Body of pancreas (tissue), 4 donors: ENCODE data around the gene VAPB. TPM values are rescaled to one million over a fixed set of nuclear protein-coding genes. Genes with fewer than 3 reads are reported as not detected.

ENCODE experiments used
- ATAC-seq: fragments of 150-250 bp; one replicate; pipeline ENCODE4 v1.9.1; 2016
- DNase-seq, 4 donors: peaks; one replicate each; pipeline ENCODE4 v3.0.0-alpha.2; 2019
- H3K27ac ChIP-seq, 4 donors: fragments of 200-600 bp; sonication (generic); 1 replicate in 3 of 4; 2 replicates in 1 of 4; pipeline versions ENCODE4 v1.5.1 to v1.6.1; 2016 to 2019; ENCODE audit warnings: mild to moderate bottlenecking in 1 of 4, mixed read lengths in 1 of 4, moderate library complexity in 1 of 4
- H3K27me3 ChIP-seq, 2 donors: fragments of 200-600 bp; sonication (generic); one replicate each; pipeline ENCODE4 v1.6.0; 2016; ENCODE audit warnings: mild to moderate bottlenecking in 1 of 2
- H3K36me3 ChIP-seq, 2 donors: fragments of 200-600 bp; sonication (generic); replicated peaks in 1 of 2; 2 replicates each; pipeline ENCODE4 v1.5.1; 2016; ENCODE audit warnings: low read depth in 2 of 2; ENCODE audit not compliant: insufficient read depth in 1 of 2
- H3K4me1 ChIP-seq: fragments of 200-600 bp; sonication (generic); one replicate; pipeline ENCODE4 v1.6.0; 2016
- H3K4me3 ChIP-seq, 2 donors: fragments of 200-600 bp; sonication (generic); 1 replicate in 1 of 2; 2 replicates in 1 of 2; pipeline ENCODE4 v1.5.1; 2016 to 2019
- H3K9me3 ChIP-seq, 3 donors: fragments of 200-600 bp; sonication (generic); 1 replicate in 2 of 3; 2 replicates in 1 of 3; pipeline ENCODE4 v1.5.1; 2016
- POLR2A ChIP-seq, 3 donors: fragments of 450-650 bp; IDR thresholded peaks; one replicate each; pipeline ENCODE4 v1.6.1; 2016; ENCODE audit warnings: antibody characterized with exemption in 3 of 3, mild to moderate bottlenecking in 2 of 3
- WGBS, 2 donors: methylation state at CpG; one replicate each; pipeline ENCODE4 v1.1.5; 2017; 5-methylcytosine and 5-hydroxymethylcytosine counted together
- intact Hi-C: fragments of 100-400 bp; cut with DNase I; formaldehyde crosslinking; loops from one replicate; pipeline ENCODE4 v1.15.1; 2023
- total RNA-seq, 2 donors: library from RNA; depleted of rRNA; stranded (reverse); fragments of >200 nt; gene quantifications; one replicate each; pipeline ENCODE4 v1.1.0, GENCODE V29; 2016
- TF ChIP-seq, protein P1 (sequence below), 7 experiments: fragments of 450-650 bp in 4 of 7; fragments of 200-600 bp in 3 of 7; sonication (generic) in 3 of 7; IDR thresholded peaks; one replicate each; pipeline ENCODE4 v1.5.1; 2016 to 2019; ENCODE audit warnings: antibody characterized with exemption in 7 of 7

The VAPB gene
- total RNA-seq, 2 donors from 2014 or later, result 10.5 to 11.9 TPM

DNA sequence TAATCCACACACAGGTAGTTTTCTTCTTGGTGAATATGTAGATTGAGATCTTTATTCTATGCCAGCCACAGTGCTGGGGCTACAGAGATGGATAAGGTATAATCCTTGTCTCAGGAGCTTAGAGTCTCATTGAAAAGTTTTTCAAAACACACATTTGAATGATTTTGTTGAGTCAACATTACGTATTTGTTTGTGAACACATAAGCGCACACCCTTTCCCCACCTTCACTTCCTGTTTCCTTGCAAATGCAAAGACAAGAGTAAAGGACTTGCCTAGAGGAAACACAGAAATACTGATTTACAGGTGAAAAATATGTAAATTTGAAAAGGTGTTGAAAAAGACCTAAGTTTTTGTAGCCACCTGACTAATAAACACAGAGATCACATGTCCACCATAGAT lies 27.8 kb downstream of the VAPB start:
- TF ChIP-seq, protein P1, sequence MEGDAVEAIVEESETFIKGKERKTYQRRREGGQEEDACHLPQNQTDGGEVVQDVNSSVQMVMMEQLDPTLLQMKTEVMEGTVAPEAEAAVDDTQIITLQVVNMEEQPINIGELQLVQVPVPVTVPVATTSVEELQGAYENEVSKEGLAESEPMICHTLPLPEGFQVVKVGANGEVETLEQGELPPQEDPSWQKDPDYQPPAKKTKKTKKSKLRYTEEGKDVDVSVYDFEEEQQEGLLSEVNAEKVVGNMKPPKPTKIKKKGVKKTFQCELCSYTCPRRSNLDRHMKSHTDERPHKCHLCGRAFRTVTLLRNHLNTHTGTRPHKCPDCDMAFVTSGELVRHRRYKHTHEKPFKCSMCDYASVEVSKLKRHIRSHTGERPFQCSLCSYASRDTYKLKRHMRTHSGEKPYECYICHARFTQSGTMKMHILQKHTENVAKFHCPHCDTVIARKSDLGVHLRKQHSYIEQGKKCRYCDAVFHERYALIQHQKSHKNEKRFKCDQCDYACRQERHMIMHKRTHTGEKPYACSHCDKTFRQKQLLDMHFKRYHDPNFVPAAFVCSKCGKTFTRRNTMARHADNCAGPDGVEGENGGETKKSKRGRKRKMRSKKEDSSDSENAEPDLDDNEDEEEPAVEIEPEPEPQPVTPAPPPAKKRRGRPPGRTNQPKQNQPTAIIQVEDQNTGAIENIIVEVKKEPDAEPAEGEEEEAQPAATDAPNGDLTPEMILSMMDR (IDR thresholded peaks at IDR 0.05), result no peak
- TF ChIP-seq POLR2A (IDR thresholded peaks at IDR 0.05), result no peak
- DNase-seq (no peak), ATAC-seq (no peak)
- no peak overlapping the region for H3K27ac ChIP-seq
- H3K36me3 ChIP-seq, result peaks cover 0 to 2% of the 10 kb centered on the region in 2 donors
- no peaks in the 10 kb centered on the region for H3K27me3 ChIP-seq
- no peak overlapping the region for H3K4me3 ChIP-seq
- intact Hi-C loops, result no loop called here
- WGBS, 2 donors, result 75 to 87% methylated on average over 2 of the region's 2 CpGs
- H3K4me1 ChIP-seq, result peaks cover 3% of the 10 kb centered on the region
- H3K9me3 ChIP-seq, result no peaks in the 10 kb centered on the region

DNA sequence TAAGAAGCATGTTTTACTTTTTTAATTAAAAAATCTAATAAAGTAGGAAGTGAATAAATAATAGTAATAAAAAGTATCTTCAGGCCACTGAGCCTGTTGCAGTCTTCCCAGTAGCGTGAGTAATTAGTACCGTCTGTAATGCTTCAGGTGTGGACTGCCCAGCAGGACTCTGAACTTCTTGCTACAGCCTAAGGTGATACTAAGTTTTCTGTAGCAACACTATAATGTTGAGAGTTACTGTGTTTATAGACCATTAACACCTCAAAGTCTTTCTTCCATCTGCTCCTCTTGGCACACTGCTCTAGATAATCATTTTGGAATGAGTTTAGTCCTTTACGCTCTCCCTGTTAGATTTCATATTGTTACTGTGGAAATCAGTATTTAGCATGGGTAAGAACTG lies 28.4 kb downstream of the VAPB start:
- intact Hi-C loops, result no loop called here
- ATAC-seq, result no peak
- Histone ChIP-seq H3K9me3 (no peaks in the 10 kb centered on the region), H3K36me3 (peaks cover 0 to 2% of the 10 kb centered on the region in 2 donors), H3K27ac (no peak overlapping the region), H3K4me1 (peaks cover 3% of the 10 kb centered on the region), H3K4me3 (no peak overlapping the region), H3K27me3 (no peaks in the 10 kb centered on the region)
- TF ChIP-seq, protein P1 (IDR thresholded peaks at IDR 0.05), result no peak
- no peak for TF ChIP-seq POLR2A (IDR thresholded peaks at IDR 0.05)
- WGBS, 2 donors, result 93 to 96% methylated on average over 3 of the region's 3 CpGs
- DNase-seq, result no peak

DNA sequence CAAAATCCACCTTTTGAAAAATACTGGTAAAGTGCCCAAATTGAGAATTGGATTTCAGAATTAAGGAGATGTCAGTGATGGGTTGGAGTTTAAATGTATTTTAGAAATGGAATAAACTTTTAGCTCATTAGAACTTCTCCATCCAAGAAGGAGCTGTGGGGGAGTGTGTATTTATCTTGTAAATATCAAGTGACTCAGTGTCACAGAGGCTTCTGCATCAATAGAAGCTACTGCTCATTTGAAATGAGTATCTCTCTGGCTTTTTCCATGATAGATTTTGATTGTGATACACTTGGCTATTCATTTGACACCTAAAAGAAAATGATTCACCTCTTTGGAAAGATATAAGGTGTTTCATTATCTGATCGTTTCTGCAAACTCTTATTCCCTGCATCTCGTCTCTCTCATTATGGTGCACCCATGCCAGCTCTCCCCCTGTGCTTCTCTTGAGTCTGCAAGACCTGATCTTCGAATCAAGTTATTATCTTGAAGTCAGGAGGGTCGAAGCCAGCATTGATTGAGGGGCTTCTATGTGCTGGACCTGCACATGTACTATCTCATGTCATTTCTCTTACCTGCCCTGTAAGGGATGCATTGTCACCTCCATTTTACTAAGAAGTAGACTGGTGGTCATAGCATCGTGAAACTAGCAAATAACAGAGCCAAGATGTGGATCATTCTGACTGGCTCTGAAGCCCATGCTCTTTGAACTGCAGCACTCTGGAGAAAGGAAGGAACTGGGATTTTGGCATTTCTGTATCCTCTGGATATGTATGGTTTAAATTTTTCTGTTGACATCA lies 30.1 kb downstream of the VAPB start:
- DNase-seq, result no peak
- intact Hi-C loops, result no loop called here
- Histone ChIP-seq H3K27me3 (no peaks in the 10 kb centered on the region), H3K36me3 (peaks cover 0 to 2% of the 10 kb centered on the region in 2 donors), H3K4me3 (no peak overlapping the region), H3K4me1 (peaks cover 7% of the 10 kb centered on the region), H3K9me3 (no peaks in the 10 kb centered on the region), H3K27ac (no peak overlapping the region)
- WGBS, 2 donors, result 68 to 92% methylated on average over 5 of the region's 5 CpGs
- TF ChIP-seq, protein P1 (IDR thresholded peaks at IDR 0.05), result no peak
- no peak for TF ChIP-seq POLR2A (IDR thresholded peaks at IDR 0.05)
- ATAC-seq, result no peak

DNA sequence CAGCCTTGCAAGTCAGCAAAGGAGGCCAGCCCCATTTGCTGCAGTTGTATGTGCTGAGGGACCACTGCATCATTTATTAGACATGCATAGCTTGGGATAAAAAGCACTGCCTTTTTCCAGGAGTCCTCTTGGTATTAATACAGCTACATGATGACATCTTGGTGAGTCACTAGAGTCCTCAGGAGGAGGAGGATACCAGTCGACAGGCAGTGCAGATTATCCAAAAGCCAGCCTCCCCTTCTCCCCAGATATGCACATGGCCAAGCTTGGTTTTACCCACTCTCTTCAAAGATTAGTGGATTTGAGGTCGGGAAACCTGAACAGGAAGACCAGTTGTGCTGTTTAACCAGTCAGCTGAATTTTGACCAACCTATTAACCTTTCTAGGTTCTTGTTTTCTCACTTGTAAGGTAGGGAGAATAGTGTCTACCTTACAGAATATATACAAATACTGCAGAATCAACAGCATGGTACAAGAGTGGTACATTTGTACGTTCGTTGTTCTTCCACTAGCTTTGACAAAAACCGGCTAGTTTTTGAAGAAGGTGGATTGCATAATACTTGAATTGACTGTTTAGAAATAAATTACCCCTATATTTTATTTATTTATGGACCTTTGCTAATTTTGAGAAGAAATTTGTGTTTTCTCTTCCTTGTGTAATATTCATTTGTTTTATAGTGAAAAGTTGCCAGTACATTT lies 31.9 kb downstream of the VAPB start:
- H3K36me3 ChIP-seq, result peaks cover 0 to 2% of the 10 kb centered on the region in 2 donors
- no peaks in the 10 kb centered on the region for H3K27me3 ChIP-seq
- H3K9me3 ChIP-seq, result no peaks in the 10 kb centered on the region
- no peak for DNase-seq
- H3K27ac ChIP-seq, result no peak overlapping the region
- intact Hi-C loops, result no loop called here
- no peak overlapping the region for H3K4me3 ChIP-seq
- ATAC-seq, result no peak
- H3K4me1 ChIP-seq, result peaks cover 7% of the 10 kb centered on the region
- TF ChIP-seq, protein P1 (IDR thresholded peaks at IDR 0.05), result no peak
- TF ChIP-seq POLR2A (IDR thresholded peaks at IDR 0.05), result no peak
- WGBS, 2 donors, result 85 to 89% methylated on average over 5 of the region's 5 CpGs
